ENCODE measurements around the gene SLC44A1. TPM values are rescaled to one million over a fixed set of nuclear protein-coding genes. Genes with fewer than 3 reads are reported as not detected.

The SLC44A1 gene
- total RNA-seq, 2 donors from 2014 or later = 10.7 to 19.5 TPM

- no peaks in the 10 kb centered on the region for H3K9me3 ChIP-seq
- no peaks in the 10 kb centered on the region for H3K4me1 ChIP-seq
- H3K36me3 ChIP-seq = no peaks in the 10 kb centered on the region
- no peak for DNase-seq (ENCODE audit: low spot score)
- TF ChIP-seq CTCF (IDR thresholded peaks at IDR 0.05) = no peak
- no peak overlapping the region for H3K4me3 ChIP-seq
- no peak overlapping the region for H3K27ac ChIP-seq
- H3K27me3 ChIP-seq = no peaks in the 10 kb centered on the region
Observed at GRCh38 chr9:105393576-105394344, 149.3 kb downstream of the SLC44A1 start.

GRCh38 chr9:105396441-105396840, 152.0 kb downstream of the SLC44A1 start:
- Histone ChIP-seq H3K27ac (no peak overlapping the region), H3K4me3 (no peak overlapping the region), H3K4me1 (no peaks in the 10 kb centered on the region), H3K9me3 (no peaks in the 10 kb centered on the region), H3K36me3 (no peaks in the 10 kb centered on the region), H3K27me3 (no peaks in the 10 kb centered on the region)
- TF ChIP-seq CTCF (IDR thresholded peaks at IDR 0.05) = no peak
- no peak for DNase-seq (ENCODE audit: low spot score)

- no peak for TF ChIP-seq CTCF (IDR thresholded peaks at IDR 0.05)
- no peak overlapping the region for H3K4me3 ChIP-seq
- no peak overlapping the region for H3K27ac ChIP-seq
- no peaks in the 10 kb centered on the region for H3K4me1 ChIP-seq
- no peaks in the 10 kb centered on the region for H3K36me3 ChIP-seq
- DNase-seq (ENCODE audit: low spot score) = no peak
- H3K27me3 ChIP-seq = no peaks in the 10 kb centered on the region
- no peaks in the 10 kb centered on the region for H3K9me3 ChIP-seq
Observed at GRCh38 chr9:105396901-105397300, 152.4 kb downstream of the SLC44A1 start.

GRCh38 chr9:105399117-105399516, 154.7 kb downstream of the SLC44A1 start:
- no peaks in the 10 kb centered on the region for H3K9me3 ChIP-seq
- H3K27me3 ChIP-seq = no peaks in the 10 kb centered on the region
- H3K4me3 ChIP-seq = no peak overlapping the region
- no peak for DNase-seq (ENCODE audit: low spot score)
- no peak for TF ChIP-seq CTCF (IDR thresholded peaks at IDR 0.05)
- H3K27ac ChIP-seq = no peak overlapping the region
- H3K36me3 ChIP-seq = no peaks in the 10 kb centered on the region
- H3K4me1 ChIP-seq = no peaks in the 10 kb centered on the region

GRCh38 chr9:105401651-105402050, 157.2 kb downstream of the SLC44A1 start:
- Histone ChIP-seq H3K9me3 (no peaks in the 10 kb centered on the region), H3K36me3 (no peaks in the 10 kb centered on the region), H3K4me3 (no peak overlapping the region), H3K27me3 (no peaks in the 10 kb centered on the region), H3K4me1 (no peaks in the 10 kb centered on the region), H3K27ac (no peak overlapping the region)
- TF ChIP-seq CTCF (IDR thresholded peaks at IDR 0.05) = peak in 1 of 2 donors; percentile 15
- no peak for DNase-seq (ENCODE audit: low spot score)
